ENCODE data around the gene EML3.
A peak's percentile ranks its signal among the peaks of the same experiment; 100 is the strongest.

DNA sequence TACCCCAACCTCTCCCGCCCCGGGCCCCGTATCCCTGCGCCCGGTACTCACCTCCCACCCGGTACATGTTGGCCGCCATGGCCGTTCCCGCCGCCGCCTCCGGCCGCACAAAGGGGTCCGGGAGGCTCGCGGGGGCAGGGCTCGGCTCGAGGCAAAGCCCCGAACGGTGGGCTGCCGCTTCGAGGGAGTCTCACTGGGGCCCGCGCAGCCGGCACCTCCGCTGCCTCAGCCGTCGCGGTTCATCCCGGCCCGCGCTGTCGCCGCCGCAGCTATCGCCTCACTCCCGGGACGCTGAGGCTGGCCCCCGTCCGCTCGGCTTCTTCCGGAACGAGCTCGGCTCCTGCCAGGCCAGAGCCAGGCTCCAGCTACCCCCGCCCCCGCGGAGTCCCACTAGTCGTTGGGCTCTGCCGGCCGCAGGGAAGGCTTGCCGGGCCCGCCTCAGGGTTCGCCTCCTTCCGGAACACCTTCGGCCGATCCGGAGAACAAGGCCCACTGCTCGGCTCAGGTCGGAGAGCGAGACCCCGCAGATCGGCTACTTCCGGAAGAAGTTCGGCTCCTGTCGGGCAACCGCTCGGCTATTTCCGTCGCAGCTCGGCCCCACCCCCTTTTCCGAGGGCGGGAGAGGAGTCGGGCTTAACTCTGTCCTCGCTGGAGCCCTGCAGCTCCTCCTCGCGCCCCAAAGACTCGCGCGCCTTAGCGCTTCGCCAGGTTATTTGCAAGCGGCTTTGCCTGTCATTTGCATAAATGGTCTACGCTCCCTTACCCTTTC, 11.0 kb downstream of the EML3 start, which contains the start of gene MTA2:
- TF ChIP-seq CTCF (IDR thresholded peaks at IDR 0.05; ENCODE audit: poor library complexity, severe bottlenecking) = no peak
- TF ChIP-seq POLR2AphosphoS5 (IDR thresholded peaks at IDR 0.05) = peak; percentile 83
- no peak for TF ChIP-seq SMC3 (conservative IDR thresholded peaks at IDR 0.05; ENCODE audit: poor library complexity)
- TF ChIP-seq EZH2 (IDR thresholded peaks at IDR 0.05; ENCODE audit: borderline replicate concordance, insufficient read depth, low read length, poor library complexity, severe bottlenecking) = no peak
- TF ChIP-seq TAF1 (IDR thresholded peaks at IDR 0.05; ENCODE audit: low read depth) = peak; percentile 76
- peak; percentile 44 for TF ChIP-seq REST (IDR thresholded peaks at IDR 0.05; ENCODE audit: borderline replicate concordance)
